HG03135 (cell line): ENCODE results near the gene TRMT2A.

Experiments used
- ATAC-seq: cut with Tn5 transposase; IDR thresholded peaks from one replicate; pipeline ENCODE4 v1.9.1; 2021; ENCODE audit warnings: mild to moderate bottlenecking, moderate library complexity; ENCODE audit not compliant: unreplicated experiment

TRMT2A gene

DNA sequence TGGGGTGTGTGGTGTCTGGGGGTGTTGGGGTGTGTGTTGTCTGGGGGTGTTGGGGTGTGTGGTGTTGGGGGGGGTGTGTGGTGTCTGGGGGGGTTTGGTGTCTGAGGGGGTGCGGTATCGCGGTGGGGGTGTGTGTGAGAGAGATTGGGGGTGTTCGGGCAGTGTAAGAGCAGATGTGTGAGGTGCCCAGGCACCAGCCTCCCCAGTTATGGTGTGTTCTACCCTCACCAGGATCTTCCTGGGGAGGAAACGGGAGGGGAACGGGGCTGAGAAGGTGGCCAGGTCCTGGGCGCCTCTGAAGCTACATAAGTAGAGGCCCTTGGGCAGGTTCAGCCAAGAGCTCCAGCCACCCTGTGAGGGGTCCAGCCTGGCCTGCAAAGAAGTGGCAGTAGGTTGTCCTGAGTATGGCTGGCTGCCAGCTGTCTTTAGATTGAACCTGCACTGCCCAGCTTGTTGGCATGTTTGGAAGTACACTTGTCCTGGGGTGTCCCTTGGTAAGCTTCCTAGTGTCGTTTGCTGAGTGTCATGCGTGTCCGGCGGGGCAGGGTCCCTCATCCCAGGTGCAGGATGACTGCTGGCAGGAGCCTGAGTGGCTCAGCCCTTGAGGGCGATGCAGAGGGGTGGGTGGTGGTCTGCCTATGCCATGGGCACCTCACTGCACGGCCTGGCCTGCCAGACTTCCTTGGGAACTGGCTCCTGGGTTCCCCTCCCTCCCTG, 6.5 kb upstream of the TRMT2A start:
- ATAC-seq, result no peak

DNA sequence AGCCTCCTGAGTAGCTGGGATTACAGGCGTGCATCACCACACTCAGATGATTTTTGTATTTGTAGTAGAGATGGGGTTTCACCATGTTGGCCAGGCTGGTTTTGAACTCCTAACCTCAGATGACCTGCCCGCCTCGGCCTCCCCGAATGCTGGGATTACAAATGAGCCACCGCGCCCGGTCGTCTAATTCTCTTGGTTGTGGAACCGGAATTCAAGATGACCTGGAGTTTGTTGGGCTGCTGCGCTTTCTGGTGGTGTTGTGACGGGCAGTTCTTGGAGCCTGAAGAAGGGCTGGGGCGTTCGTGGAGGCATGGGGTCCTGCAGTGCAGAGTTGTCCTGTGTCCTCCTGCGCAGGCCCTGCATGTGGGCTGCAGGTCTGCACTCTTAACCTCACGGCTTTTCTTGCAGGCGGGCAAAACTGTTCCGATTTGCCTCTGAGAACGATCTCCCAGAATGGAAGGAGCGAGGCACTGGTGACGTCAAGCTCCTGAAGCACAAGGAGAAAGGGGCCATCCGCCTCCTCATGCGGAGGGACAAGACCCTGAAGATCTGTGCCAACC, 4.9 kb upstream of the TRMT2A start:
- ATAC-seq, result no peak

DNA sequence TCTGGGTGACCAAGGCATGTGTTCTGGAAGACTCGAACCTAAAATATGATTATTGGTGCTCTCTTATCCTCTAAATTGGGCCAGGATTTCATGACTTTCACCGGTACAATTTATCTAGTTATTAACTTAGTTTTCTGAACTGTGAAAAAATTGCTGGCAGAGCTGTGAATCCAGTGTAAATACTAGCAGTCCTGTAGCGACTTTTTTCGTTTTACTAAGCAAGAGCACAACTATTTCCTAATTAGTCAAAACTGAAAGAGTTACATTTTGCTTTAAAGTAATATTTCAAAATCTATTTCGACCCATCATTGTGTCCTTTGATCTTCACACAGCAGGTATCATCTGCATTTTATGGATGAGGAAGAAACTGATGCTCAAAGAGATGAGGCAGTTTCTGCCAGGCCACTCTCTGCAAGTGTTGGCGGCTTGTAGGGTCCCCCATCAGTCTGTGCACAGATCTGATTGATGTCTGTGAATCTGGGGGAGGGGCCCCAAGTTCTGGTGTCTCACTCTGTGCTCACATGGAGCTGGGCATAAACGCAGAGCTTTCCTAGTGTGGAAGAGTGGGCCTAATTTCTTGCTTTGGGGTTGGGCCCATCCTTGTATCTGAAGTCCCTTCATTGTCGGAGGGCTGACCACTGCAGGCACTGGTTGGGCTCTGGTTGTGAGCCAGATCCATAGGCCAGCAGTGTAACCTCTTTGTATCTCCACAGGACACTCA, 1.4 kb upstream of the TRMT2A start:
- no peak for ATAC-seq

DNA sequence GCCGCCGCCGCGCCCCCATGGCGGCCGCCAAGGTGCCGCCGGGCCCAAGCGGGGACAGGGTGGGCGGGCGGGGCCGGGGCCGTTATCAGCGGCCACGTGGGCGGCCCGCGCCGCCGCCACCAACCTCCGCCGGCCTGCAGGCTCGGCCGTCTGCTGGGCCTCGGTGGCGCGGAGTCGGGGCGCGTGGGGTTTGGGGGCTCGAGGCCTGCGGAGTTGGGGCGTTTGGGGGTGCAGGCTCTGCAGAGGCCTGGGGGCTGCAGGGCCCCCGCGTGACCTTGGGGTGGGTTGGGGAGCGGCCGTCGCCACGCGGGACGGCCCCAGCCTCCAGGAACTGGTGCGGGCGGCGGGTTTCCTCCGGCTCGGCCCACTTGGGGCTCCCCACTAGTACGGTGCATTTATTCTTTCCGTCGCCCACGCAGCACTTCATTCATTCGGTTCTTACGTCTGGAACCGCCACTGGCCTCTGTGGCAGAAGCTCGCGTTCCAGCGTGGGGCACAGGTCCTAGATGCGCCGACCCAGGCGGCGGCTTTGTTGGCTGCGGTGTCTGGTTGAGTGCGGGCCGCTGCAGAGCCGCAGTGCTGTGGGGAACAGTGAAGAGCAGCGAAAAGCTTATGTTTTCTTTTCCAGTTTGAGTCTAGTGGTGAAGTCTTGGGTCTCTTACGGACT, 740 bp upstream of the TRMT2A start:
- ATAC-seq, result peak; percentile 28

DNA sequence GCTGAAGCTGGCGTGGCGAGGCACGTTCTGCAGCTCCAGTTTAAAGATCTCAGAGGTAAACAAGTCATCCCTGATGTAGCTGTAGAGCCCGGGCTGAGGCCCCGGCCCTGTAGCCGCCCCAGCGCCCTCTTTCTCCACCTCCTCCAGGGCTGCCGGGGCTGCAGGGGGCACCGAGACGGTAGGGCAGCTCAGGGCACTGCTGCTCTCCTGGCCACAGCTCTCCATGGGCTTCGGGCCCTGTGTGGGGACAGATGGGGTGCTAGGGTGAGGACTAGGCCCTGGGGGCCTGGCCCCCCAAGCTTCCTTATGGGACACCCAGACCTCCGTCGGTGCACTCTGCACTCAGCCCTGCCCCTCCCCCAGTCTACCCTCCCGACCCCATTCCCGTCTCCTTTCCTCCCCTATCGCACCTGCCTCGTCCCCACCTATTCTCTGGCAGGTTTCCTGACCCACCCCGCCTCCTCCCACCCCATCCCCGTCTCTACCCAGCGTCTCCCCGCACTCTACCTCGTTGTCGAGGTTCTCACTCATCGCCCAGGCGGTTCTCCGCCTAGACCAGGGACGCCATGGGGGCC, 563 bp downstream of the TRMT2A start:
- ATAC-seq, result peak; percentile 3

DNA sequence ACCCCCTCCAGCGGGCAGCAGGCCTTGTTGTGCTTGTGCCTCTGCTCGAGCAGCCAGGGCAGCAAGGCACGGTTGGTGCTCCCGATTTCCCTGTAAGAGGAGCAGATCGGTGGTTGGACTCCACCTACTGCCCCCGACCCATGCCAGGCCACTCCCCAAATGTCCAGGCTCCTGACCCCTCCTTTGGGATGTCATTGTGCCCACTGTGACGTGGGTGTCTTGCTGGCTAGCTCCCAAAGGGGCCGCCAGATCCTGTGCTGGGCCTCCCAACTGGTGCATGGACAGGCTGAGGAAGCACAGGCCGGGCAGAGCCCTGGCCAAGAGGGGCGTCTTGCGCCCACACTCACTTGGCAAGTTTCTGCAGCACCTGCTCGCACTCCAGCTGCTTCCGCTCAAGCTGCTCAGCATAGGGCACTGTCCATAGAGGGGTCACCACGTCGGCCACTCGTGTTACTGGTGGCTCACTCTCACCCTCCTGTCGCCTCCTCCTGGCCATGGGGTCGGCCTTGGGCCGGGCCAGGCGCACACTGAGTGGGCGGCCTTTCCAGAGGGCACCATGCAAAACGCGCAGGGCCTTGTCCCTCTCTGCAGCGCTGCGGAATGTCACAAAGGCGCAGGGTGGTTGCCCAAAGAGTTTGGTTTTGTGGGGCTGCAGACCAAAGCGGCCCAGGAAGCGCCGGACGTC, 1.2 kb downstream of the TRMT2A start, which contains the start of gene RANBP1:
Gene RANBP1 (plus strand): TSS at position 414 of the 685 bp plus-strand sequence. CDS start 81 bp downstream, at position 495.
- no peak for ATAC-seq

DNA sequence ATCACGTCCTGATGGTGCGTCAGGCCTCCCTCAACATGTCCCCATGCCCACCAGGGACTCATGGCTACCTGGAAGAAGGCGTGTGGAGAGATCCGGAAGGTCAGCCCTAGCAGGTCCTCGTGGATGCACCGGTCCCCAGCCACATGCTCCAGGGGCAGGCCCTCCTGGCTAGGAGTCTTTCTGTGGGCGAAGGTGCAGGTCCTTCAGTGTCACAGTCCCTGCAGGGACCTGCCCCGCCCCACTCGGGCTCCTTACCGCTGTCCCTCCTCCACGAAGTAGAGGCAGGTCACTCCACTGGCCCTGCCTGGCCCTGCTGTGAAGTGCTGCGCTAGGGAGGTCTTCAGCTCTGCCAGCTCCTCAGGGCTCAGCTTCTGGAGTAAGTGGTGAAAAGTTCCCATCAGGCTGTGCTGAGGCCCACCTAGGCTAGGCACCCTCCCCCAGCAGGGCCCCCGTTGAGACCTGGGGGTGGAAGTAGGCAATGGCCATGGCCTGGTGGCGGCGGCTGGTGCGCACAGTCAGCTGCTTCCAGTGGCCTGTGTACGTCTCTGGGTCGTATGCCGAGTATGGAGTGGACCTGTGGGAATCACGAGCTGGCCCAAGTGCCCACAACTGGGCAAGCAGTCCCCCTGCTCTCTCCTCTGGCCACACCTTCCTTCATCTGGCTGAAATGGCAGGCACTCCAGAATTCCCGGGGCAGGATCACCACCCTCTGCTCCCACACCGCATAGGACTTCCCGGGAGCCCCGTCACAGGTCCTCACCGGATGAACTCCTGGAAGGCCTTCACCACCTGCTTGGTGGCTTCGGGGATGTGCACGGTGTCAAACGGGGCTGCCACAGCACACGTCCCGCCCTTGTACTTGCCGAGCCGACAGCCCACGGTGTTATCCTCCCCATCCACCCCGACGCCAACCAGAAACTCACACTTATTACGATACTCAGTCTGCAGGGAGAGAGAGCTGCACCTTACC, 2.2 kb downstream of the TRMT2A start:
- no peak for ATAC-seq

DNA sequence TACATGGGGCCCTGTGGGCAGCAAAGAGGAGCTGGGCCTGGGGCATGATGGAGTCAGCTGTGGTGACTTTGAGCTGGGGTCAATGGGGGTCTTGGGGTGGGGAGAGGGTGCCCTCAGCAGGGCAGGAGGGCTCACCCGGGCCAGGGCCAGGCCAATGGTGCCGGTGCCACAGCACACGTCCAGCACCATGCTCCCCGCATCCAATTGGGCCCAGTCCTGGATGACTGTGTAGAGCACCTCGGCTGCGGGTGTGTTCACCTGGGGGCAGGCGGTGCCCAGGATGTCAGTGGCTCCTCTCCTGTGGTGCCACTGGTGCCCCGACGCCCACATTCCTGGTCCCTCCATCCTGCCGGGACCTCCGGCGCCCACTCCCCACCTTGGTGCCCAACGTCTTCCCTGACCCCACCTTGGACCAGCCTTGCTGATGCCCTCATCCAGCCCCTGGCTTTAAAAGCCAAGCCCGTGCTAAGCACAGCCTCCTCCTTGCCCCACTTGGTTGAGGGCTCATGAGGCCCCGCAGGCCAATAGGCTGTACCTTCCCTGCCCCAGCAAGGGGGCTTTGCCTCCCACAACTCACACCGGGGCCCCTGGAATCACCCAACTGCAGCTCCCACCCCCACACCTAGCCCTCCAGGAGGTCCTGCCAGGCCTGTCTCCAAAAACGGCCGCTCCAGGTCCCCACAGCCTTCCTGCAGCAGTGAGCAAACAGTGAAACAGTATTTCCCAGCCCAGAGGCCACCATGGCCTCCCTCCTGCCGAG, 3.3 kb downstream of the TRMT2A start:
- no peak for ATAC-seq

DNA sequence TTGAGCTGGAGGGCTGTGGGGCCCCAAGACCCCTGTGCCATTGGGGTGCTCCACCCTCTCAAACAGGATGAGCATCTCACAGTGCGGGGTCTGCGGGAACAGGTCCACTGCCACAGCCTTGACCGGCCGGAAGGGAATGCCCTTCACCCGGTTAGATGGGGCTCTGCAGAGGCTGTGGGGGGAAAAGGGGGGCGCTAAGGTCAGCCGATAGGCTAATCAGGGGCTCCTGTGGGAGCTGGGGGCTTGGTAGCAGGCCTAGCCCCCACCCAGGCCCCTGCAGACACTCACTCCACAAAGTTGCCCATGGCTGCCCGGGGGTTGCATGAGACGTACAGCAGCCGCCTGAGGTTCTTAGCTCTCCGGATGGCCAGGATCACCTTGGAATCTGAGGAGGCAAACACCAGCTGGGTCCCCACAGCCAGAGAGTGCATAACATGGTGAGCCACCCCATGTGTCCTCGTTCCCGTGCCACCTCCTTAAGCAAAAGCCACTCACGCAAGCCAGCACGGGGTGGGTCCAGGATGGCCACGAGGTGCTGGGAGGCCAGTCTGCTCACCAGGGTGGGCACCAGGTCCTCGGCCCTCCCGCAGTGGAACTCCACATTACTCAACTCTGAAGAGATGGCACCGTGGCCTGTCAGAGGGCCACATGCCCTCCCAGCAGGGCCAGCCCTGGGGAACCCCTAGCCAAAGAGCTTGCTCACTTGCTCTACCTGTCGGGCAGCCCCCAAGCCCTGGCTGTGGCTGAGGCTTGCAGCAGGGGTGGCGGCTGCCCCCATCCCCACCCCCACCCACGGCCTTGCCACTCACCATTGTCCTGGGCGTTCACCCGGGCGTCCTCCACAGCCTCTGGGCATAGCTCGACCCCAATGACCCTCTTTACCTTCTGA, 4.2 kb downstream of the TRMT2A start:
- ATAC-seq, result no peak

DNA sequence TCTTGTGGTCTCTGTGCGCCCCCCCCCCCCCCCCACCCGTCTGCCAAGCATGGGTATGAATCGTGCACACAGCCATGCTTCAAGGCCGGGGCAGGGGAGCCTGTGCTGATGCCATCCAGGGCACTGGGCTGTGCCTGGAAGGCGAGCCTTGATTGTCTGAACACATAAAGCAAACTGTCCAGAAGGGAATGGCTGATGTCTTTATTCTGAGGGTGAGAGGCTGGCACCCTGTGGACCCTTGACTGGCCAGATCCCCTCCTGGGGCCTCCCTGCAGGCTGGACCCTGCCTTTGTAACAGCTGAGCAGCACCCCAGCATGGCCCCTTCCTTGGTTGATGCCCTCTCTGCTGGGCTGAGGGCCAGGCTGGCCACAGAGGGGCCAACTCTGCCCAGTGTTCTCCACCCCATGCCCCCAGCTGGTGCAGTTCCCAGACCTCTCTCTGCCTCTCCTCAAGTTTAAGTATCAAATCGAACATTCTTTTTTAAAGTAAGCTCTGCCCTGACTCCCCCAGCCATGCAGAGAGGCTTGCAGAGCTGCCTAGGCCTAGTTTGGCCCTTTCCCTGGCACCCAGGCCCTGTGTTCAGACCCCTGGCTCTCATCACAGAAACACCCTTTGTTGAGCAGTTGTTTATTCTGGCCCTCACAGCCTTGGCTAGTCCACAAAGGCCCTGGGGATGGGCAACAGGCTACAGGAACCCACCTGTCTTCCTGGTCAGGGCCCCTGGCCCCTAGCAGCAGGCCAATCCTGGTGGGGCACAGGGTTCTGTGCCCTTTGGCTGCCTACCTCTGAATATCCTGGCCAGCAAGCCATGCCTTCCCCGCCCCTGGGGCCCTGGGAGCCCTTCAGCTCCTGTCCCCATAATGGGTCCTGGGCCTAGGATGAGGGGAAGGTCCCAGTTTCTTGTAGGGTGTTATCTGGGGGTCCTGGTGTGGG, 5.1 kb downstream of the TRMT2A start:
- no peak for ATAC-seq

DNA sequence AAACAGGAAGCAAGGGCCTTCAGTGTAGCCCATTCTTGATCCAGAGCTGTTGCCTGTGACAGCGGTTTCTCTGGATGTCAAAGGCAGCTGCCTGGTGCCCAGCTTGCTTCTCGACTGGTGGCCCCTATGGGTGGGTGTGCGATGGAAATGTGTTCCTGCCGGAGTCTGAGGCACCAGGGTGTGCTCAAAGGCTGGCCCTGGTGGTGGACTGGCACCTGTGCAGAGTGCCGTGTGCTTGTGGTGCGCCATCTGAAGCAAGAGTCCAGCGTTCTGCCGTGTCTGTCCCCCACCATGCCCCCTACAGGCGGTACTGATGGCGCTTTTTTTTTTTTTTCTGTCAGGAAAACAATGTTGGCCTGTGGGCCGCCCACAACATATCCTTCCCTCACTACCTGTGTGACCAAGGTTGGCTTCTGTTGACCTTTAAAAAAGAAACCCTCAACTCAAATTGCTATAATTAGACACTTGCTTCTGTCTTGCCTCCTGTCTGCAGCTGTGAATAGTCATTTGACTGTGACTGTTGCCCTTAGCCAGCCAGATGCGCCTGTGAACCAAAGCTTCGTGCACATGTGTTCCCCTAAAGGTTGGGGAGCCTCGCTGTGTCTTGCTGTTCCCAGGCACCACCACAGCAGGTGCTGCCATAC, 5.9 kb downstream of the TRMT2A start:
- no peak for ATAC-seq

DNA sequence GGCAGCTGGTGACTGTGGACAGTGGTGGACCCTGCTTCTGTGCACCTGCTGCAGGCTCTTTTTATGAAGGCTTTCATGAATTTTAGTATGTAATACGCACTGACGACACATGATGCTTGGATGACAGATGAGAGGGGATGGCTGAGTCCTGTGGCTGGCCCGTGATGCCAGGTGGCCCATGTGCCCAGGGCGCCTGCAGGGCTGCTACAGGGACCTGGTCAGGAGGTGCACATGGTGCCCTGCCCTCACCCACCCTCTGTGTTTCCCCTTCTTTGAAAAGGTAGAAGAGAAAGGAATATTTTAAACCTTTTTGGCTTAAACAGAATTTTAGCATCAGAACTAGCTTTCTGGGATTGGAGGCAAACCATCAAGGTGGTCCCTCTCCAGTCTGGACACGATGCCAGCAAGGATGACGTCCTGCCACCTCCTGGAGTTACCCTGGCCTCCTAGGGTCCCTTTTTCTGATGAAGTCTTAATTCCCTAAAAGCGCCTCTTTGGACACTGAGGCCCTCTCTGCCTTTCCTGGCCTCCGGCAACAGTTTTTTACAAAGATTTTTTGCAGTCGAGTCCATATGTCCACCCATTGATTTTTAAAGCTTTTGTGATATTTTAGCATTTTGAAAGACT, 6.6 kb downstream of the TRMT2A start:
- no peak for ATAC-seq

DNA sequence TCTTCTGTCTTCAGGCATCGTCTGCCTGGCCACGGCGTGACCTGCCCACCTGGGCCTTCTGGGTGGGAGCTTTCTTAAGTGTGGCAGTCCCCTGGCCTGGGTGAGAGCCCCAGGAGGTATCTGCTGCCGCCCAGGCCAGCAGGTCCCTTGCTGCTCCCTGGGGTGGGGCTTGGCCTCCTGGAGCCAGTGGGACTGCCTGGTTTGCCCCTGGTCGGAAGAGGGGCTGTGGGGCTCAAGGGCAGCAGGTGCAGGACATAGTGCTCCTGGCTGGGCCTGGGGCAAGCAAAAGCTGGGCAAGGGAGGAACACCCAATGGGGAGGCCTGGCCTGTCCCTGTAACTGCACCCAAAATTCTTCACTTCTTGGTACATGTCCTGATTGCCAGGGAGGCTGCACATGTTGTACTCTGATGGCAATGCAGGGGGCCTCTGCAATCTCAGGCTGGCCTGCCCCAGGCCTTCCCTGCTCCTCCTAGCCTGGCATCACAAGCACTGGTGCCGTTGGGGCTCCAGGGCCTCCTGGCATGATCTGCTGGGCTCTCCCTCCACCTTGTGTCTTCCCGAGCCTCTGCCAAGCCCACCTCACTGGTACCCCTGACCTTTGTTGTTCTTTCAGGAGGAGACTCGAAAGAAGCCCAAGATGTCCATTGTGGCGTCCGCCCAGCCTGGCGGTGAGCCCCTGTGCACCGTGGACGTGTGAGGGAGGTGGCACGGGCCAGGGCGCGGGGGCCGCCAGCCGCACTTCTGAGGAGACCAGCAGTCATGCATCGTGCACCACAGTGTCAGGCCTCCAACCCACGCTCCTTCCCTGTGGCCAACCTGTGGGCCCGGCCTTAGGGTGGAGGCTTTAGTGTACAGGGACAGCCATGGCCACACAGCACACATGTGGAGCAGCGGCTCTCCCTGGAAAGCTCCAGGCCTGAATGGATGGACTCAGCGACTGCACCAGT, 7.3 kb downstream of the TRMT2A start:
- no peak for ATAC-seq

DNA sequence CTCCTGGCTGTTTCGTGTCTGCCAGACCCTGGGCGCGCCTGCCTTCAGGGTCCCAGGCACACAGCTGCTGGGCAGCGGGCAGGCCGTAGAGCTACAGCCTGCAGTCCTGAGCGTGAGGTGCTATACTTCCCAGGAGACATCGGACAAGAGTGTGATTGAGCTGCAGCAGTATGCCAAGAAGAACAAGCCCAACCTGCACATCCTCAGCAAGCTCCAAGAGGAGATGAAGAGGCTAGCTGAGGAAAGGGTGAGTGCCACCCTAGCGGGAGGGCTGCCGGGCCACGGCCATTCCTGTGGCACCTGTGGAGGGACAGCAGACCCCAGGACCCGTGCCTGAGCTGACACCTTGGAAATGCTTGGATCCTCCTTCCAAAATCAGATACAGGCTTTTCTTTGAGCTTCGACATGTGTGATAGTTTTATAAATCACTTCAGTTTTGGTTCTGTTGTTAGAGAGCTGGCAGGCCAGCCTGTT, 8.2 kb downstream of the TRMT2A start:
- no peak for ATAC-seq
